ENCODE data around the gene SLC4A9.

SLC4A9 gene

GRCh38 chr5:140360101-140360500 is at the start of gene SLC4A9:
TSS of gene SLC4A9 (plus strand) at chr5:140360194. CDS start at chr5:140360237, 43 bp downstream.
- no peak for DNase-seq

GRCh38 chr5:140310434-140310833 is 49.6 kb upstream of the SLC4A9 start:
- no peak for DNase-seq

GRCh38 chr5:140311011-140311467 is 49.0 kb upstream of the SLC4A9 start:
- no peak for DNase-seq

- no peak for DNase-seq
Observed at GRCh38 chr5:140312067-140312790, 47.8 kb upstream of the SLC4A9 start.

- DNase-seq = no peak
Observed at GRCh38 chr5:140312791-140313189, 47.2 kb upstream of the SLC4A9 start.

- DNase-seq = no peak
Observed at GRCh38 chr5:140317859-140318258, 42.1 kb upstream of the SLC4A9 start.

- DNase-seq = no peak
Observed at GRCh38 chr5:140318792-140319191, 41.2 kb upstream of the SLC4A9 start.

- DNase-seq = no peak
Observed at GRCh38 chr5:140319833-140320232, 40.2 kb upstream of the SLC4A9 start.

GRCh38 chr5:140321796-140322195 is 38.2 kb upstream of the SLC4A9 start:
- no peak for DNase-seq

GRCh38 chr5:140322751-140323731 is 37.0 kb upstream of the SLC4A9 start:
- no peak for DNase-seq

GRCh38 chr5:140324041-140324600 is 35.9 kb upstream of the SLC4A9 start:
- DNase-seq = peak; percentile 17

- no peak for DNase-seq
Observed at GRCh38 chr5:140324617-140325241, 35.3 kb upstream of the SLC4A9 start.

- no peak for DNase-seq
Observed at GRCh38 chr5:140325486-140325885, 34.5 kb upstream of the SLC4A9 start.

GRCh38 chr5:140327589-140327988 is 32.4 kb upstream of the SLC4A9 start:
- DNase-seq = peak; percentile 14

GRCh38 chr5:140328036-140328764 is 31.8 kb upstream of the SLC4A9 start:
- DNase-seq = no peak

GRCh38 chr5:140329739-140330481 is 30.1 kb upstream of the SLC4A9 start:
- no peak for DNase-seq

- DNase-seq = no peak
Observed at GRCh38 chr5:140331638-140332037, 28.4 kb upstream of the SLC4A9 start.

- no peak for DNase-seq
Observed at GRCh38 chr5:140336388-140336787, 23.6 kb upstream of the SLC4A9 start.

GRCh38 chr5:140337880-140338279 is 22.1 kb upstream of the SLC4A9 start:
- DNase-seq = no peak

- no peak for DNase-seq
Observed at GRCh38 chr5:140338336-140338735, 21.7 kb upstream of the SLC4A9 start.

GRCh38 chr5:140338908-140339307 is 21.1 kb upstream of the SLC4A9 start:
- DNase-seq = no peak

- DNase-seq = no peak
Observed at GRCh38 chr5:140339636-140340035, 20.4 kb upstream of the SLC4A9 start.

All from NCI-H345 (cell line).